SKM-1 (cell line): ENCODE measurements around the gene RNASE8.

Experiments used
- DNase-seq: peaks from one replicate; lab custom pipeline; 2025; ENCODE audit not compliant: unreplicated experiment; lab: John Stamatoyannopoulos, UW

RNASE8 gene

GRCh38 chr14:21103411-21103709 lies 45.7 kb downstream of the RNASE8 start:
- no peak for DNase-seq

- DNase-seq = peak; percentile 67
Measured at GRCh38 chr14:21103710-21104447, 46.3 kb downstream of the RNASE8 start.

DNA sequence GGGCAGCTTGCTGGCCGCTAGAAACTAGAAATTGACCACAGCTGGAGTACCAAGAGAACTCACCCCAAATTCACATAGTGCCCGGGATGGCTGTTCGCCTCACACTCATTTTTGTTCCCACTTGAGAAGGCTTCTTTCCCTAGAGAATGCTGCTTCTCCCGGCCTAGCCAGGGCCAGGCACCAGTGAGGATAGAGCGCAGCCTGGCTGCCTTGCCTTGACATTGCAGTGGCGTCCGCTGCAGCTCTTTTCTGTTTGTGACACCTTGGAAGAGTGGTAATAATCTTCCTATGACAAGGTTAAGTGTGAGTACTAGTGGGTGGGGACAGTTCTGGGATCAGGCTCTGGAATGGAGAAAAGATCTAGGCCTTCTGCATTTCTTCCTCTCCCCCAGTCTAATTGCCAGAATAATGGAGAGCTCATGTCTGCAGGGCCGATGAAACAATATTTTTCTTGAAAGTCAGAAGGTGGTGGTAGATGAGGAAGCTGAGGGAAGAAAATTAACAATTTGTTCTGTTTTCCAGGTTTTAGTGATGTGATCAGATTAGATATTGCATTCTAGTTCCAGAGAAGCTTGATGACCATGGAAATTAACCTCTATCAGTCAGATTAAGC lies 46.9 kb downstream of the RNASE8 start:
- DNase-seq = no peak

- DNase-seq = no peak
Measured at GRCh38 chr14:21105095-21105494, 47.5 kb downstream of the RNASE8 start.

- DNase-seq = peak; percentile 4
Measured at GRCh38 chr14:21106176-21106497, 48.5 kb downstream of the RNASE8 start.

- peak; percentile 6 for DNase-seq
Measured at GRCh38 chr14:21106498-21107282, 49.1 kb downstream of the RNASE8 start.

- DNase-seq = no peak
Measured at GRCh38 chr14:21107283-21107800, 49.7 kb downstream of the RNASE8 start.
